ENCODE results near the gene SYF2. TPM values are rescaled to one million over a fixed set of nuclear protein-coding genes. Genes with fewer than 3 reads are reported as not detected.

SYF2 gene
- total and polyA plus RNA-seq, 2 of the 13 experiments (the other 11 are each of a cell fraction or from before 2014, with no cell fraction given): 17.8 to 34.1 TPM

- TF ChIP-seq, protein P1, sequence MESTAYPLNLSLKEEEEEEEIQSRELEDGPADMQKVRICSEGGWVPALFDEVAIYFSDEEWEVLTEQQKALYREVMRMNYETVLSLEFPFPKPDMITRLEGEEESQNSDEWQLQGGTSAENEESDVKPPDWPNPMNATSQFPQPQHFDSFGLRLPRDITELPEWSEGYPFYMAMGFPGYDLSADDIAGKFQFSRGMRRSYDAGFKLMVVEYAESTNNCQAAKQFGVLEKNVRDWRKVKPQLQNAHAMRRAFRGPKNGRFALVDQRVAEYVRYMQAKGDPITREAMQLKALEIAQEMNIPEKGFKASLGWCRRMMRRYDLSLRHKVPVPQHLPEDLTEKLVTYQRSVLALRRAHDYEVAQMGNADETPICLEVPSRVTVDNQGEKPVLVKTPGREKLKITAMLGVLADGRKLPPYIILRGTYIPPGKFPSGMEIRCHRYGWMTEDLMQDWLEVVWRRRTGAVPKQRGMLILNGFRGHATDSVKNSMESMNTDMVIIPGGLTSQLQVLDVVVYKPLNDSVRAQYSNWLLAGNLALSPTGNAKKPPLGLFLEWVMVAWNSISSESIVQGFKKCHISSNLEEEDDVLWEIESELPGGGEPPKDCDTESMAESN (CRISPR knock-in tag; conservative IDR thresholded peaks at IDR 0.05): peak; percentile 13; the same call in 1 of the 2 replicates
- TF ChIP-seq AGO2 (optimal IDR thresholded peaks at IDR 0.05; ENCODE audit: low read depth, low read length) (no peak), GTF3A (CRISPR knock-in tag; conservative IDR thresholded peaks at IDR 0.05) (0 out of 2 replicates have a peak, but pooled peaks have one; percentile 25), ZNF775 (CRISPR knock-in tag; IDR thresholded peaks at IDR 0.05; ENCODE audit: borderline replicate concordance) (peak; percentile 72; the same call in 1 of the 2 replicates), ZXDC (CRISPR knock-in tag; IDR thresholded peaks at IDR 0.05) (peak; percentile 55; the same call in 1 of the 2 replicates), RXRB (CRISPR knock-in tag; IDR thresholded peaks at IDR 0.05; ENCODE audit: borderline replicate concordance) (0 out of 2 replicates have a peak, but pooled peaks have one; percentile 64), ZNF644 (CRISPR knock-in tag; IDR thresholded peaks at IDR 0.05; ENCODE audit: low read depth) (peak; percentile 77), SOX5 (CRISPR knock-in tag; IDR thresholded peaks at IDR 0.05; ENCODE audit: borderline replicate concordance) (peak; percentile 55; the same call in 1 of the 2 replicates), XRCC5 (optimal IDR thresholded peaks at IDR 0.05; ENCODE audit: low read length) (no peak), ZNF350 (CRISPR knock-in tag; IDR thresholded peaks at IDR 0.05; ENCODE audit: borderline replicate concordance, low read depth) (no peak), ZBTB7B (CRISPR knock-in tag; IDR thresholded peaks at IDR 0.05) (no peak), ZNF124 (CRISPR knock-in tag; IDR thresholded peaks at IDR 0.05) (no peak), SPEN (CRISPR knock-in tag; IDR thresholded peaks at IDR 0.05; ENCODE audit: low read depth) (peak; percentile 25; the same call in 1 of the 2 replicates), SRSF1 (optimal IDR thresholded peaks at IDR 0.05; ENCODE audit: low read depth, low read length) (no peak), ZNF337 (CRISPR knock-in tag; IDR thresholded peaks at IDR 0.05; ENCODE audit: borderline replicate concordance, low read depth) (no peak)
- TF ChIP-seq, protein P2, sequence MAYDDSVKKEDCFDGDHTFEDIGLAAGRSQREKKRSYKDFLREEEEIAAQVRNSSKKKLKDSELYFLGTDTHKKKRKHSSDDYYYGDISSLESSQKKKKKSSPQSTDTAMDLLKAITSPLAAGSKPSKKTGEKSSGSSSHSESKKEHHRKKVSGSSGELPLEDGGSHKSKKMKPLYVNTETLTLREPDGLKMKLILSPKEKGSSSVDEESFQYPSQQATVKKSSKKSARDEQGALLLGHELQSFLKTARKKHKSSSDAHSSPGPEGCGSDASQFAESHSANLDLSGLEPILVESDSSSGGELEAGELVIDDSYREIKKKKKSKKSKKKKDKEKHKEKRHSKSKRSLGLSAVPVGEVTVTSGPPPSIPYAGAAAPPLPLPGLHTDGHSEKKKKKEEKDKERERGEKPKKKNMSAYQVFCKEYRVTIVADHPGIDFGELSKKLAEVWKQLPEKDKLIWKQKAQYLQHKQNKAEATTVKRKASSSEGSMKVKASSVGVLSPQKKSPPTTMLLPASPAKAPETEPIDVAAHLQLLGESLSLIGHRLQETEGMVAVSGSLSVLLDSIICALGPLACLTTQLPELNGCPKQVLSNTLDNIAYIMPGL (CRISPR knock-in tag; IDR thresholded peaks at IDR 0.05; ENCODE audit: borderline replicate concordance in 1 of 2, low read depth in 1 of 2): peak; percentile 39 to 60; a peak in 1 of 4 replicates
- TF ChIP-seq, protein P3, sequence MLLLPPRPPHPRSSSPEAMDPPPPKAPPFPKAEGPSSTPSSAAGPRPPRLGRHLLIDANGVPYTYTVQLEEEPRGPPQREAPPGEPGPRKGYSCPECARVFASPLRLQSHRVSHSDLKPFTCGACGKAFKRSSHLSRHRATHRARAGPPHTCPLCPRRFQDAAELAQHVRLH (CRISPR knock-in tag; IDR thresholded peaks at IDR 0.05; ENCODE audit: borderline replicate concordance, low read depth): 0 out of 2 replicates have a peak, but pooled peaks have one; percentile 29
- TF ChIP-seq, protein P4, sequence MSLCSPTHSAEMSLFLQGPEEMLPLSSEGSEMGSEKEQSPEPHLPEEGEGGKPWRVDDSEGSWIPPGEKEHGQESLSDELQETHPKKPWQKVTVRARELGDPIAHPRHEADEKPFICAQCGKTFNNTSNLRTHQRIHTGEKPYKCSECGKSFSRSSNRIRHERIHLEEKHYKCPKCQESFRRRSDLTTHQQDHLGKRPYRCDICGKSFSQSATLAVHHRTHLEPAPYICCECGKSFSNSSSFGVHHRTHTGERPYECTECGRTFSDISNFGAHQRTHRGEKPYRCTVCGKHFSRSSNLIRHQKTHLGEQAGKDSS (CRISPR knock-in tag; IDR thresholded peaks at IDR 0.05; ENCODE audit: borderline replicate concordance, low read depth): peak; percentile 55; the same call in 1 of the 2 replicates
These were observed 57.3 kb downstream of the SYF2 start (continued) for GRCh38 chr1:25174730-25175612.

All from HepG2 (cell line).